K562 (cell line): ENCODE data around the gene PAPSS2. TPM values are rescaled to one million over a fixed set of nuclear protein-coding genes. Genes with fewer than 3 reads are reported as not detected.

Experiments
- ARID1B ChIP-seq: fragments of 450-650 bp; IDR thresholded peaks from 2 replicates; pipeline ENCODE4 v1.6.1; 2016; ENCODE audit warnings: antibody characterized with exemption, mild to moderate bottlenecking, inconsistent platforms
- C11orf30 ChIP-seq: fragments of 450-650 bp; IDR thresholded peaks from 2 replicates; pipeline ENCODE4 v1.6.1; 2016; ENCODE audit warnings: low read depth, mild to moderate bottlenecking
- DMBX1 ChIP-seq: fragments of 250-450 bp; sonication (Bioruptor Pico); IDR thresholded peaks from 2 replicates; pipeline ENCODE4 v1.8.0; 2022; ENCODE audit warnings: inconsistent platforms, mild to moderate bottlenecking, moderate library complexity, borderline replicate concordance
- FOS ChIP-seq: IDR thresholded peaks from 3 replicates; pipeline ENCODE4 v1.6.1; 2011; ENCODE audit not compliant: insufficient read length; ENCODE audit errors: extremely low read depth
- FOXJ3 ChIP-seq: sonication (generic); formaldehyde crosslinking; IDR thresholded peaks from 2 replicates; pipeline ENCODE4 v1.4.0; 2020; ENCODE audit warnings: mild to moderate bottlenecking, missing genetic modification reagents
- HNRNPLL ChIP-seq: fragments of 200-400 bp; formaldehyde crosslinking; IDR thresholded peaks from 2 replicates; pipeline ENCODE4 v1.6.1; 2017; ENCODE audit warnings: low read length, low read depth, mild to moderate bottlenecking; ENCODE audit not compliant: poor library complexity, severe bottlenecking
- IFI16 ChIP-seq: fragments of 250-450 bp; sonication (Bioruptor Pico); IDR thresholded peaks from 2 replicates; pipeline ENCODE4 v2.1.2; 2022; ENCODE audit warnings: mild to moderate bottlenecking, inconsistent platforms
- KAT8 ChIP-seq: fragments of 450-650 bp; IDR thresholded peaks from 2 replicates; pipeline ENCODE4 v1.6.1; 2016; ENCODE audit warnings: low read depth, mild to moderate bottlenecking
- KLF10 ChIP-seq: fragments of 250-450 bp; sonication (Bioruptor Pico); IDR thresholded peaks from 2 replicates; pipeline ENCODE4 v1.6.1; 2021; ENCODE audit warnings: matching md5 sums
- MAFG ChIP-seq: fragments of 450-650 bp; conservative IDR thresholded peaks from 2 replicates; pipeline ENCODE4 v1.6.1; 2016; ENCODE audit warnings: missing genetic modification characterization, missing compliant biosample characterization
- MCM2 ChIP-seq: fragments of 450-650 bp; IDR thresholded peaks from 2 replicates; pipeline ENCODE4 v1.6.1; 2017; ENCODE audit warnings: low read depth, mild to moderate bottlenecking
- NCOA4 ChIP-seq: fragments of 450-650 bp; IDR thresholded peaks from 2 replicates; pipeline ENCODE4 v1.6.1; 2018; ENCODE audit warnings: mild to moderate bottlenecking; ENCODE audit not compliant: partially characterized antibody
- PHB2 ChIP-seq: fragments of 450-650 bp; IDR thresholded peaks from 2 replicates; pipeline ENCODE4 v1.6.1; 2017; ENCODE audit warnings: low read depth
- PRPF4 ChIP-seq: fragments of 200-400 bp; formaldehyde crosslinking; IDR thresholded peaks from one replicate; pipeline ENCODE4 v1.6.1; 2017; ENCODE audit warnings: low read length, low read depth, mild to moderate bottlenecking; ENCODE audit not compliant: insufficient read depth, poor library complexity, severe bottlenecking
- SREBF1 ChIP-seq: fragments of 150-350 bp; IDR thresholded peaks from 2 replicates; pipeline ENCODE4 v1.6.1; 2014; ENCODE audit warnings: antibody characterized with exemption, low read depth, low read length, borderline replicate concordance
- SRF ChIP-seq, 2 experiments: fragments of 250-450, 450-650 bp in 1 of 2; sonication (Bioruptor Pico) in 1 of 2; sonication (generic) in 1 of 2; formaldehyde crosslinking; IDR thresholded peaks; 2 replicates each; pipeline versions ENCODE4 v1.5.0 to v1.5.1; 2020 to 2022; ENCODE audit warnings: mild to moderate bottlenecking in 1 of 2, missing genetic modification reagents in 1 of 2
- TCF3 ChIP-seq: sonication (generic); formaldehyde crosslinking; IDR thresholded peaks from 2 replicates; pipeline ENCODE4 v1.4.0; 2020; ENCODE audit warnings: mild to moderate bottlenecking, missing genetic modification reagents
- WHSC1 ChIP-seq: IDR thresholded peaks from one replicate; pipeline ENCODE4 v1.6.1; 2012; ENCODE audit warnings: low read length, control low read depth, inconsistent platforms
- ZC3H8 ChIP-seq: fragments of 450-650 bp; IDR thresholded peaks from 2 replicates; pipeline ENCODE4 v1.6.1; 2017
- ZKSCAN3 ChIP-seq: fragments of 250-450 bp; sonication (Bioruptor Pico); IDR thresholded peaks from 2 replicates; pipeline ENCODE4 v1.4.0; 2020
- ZNF124 ChIP-seq: sonication (generic); formaldehyde crosslinking; IDR thresholded peaks from 2 replicates; pipeline ENCODE4 v1.8.1; 2022; ENCODE audit warnings: missing genetic modification reagents
- ZNF655 ChIP-seq: fragments of 250-450 bp; sonication (Bioruptor Pico); IDR thresholded peaks from 2 replicates; pipeline ENCODE4 v1.5.0; 2021
- polyA plus RNA-seq, 8 experiments: library from polyadenylated mRNA; depleted of rRNA in 4 of 8; stranded (reverse) in 5 of 8; unstranded in 3 of 8; fragments of >200 nt; fragmentation: Nextera tagmentation in 2 of 8; fragmentation: Illumina TruSeq in 1 of 8; extraction: Ambion mirVana in 2 of 8; extraction: Trizol in 1 of 8; gene quantifications; 2 replicates each; pipeline versions ENCODE4 v1.2.1 to v1.2.3, GENCODE V29; 2011 to 2014; ENCODE audit warnings: inconsistent platforms in 1 of 8, missing spikeins in 1 of 8
- total RNA-seq, 7 experiments: library from RNA; depleted of rRNA in 6 of 7; stranded (reverse); fragments of >200 nt in 6 of 7; fragmentation: Illumina TruSeq in 2 of 7; extraction: Trizol in 2 of 7; gene quantifications; 2 replicates each; pipeline versions ENCODE4 v1.2.1 to v1.2.3, GENCODE V29; 2011 to 2021; ENCODE audit warnings: low replicate concordance in 1 of 7
- TF ChIP-seq, protein P1 (sequence below): fragments of 450-650 bp; IDR thresholded peaks from 2 replicates; pipeline ENCODE4 v1.6.1; 2016

Gene PAPSS2
- total and polyA plus RNA-seq, 9 of the 15 experiments (the other 6 are each of a cell fraction or from before 2014, with no cell fraction given), result 0.01 to 0.29 TPM; not detected in 7

GRCh38 chr10:87660484-87661133 is 931 bp downstream of the PAPSS2 start (continued):
- TF ChIP-seq ARID1B, result peak; percentile 43
- TF ChIP-seq PHB2, result no peak
- no peak for TF ChIP-seq KAT8
- TF ChIP-seq IFI16 (CRISPR knock-in tag), result no peak
- TF ChIP-seq SREBF1, result no peak
- TF ChIP-seq, protein P1, sequence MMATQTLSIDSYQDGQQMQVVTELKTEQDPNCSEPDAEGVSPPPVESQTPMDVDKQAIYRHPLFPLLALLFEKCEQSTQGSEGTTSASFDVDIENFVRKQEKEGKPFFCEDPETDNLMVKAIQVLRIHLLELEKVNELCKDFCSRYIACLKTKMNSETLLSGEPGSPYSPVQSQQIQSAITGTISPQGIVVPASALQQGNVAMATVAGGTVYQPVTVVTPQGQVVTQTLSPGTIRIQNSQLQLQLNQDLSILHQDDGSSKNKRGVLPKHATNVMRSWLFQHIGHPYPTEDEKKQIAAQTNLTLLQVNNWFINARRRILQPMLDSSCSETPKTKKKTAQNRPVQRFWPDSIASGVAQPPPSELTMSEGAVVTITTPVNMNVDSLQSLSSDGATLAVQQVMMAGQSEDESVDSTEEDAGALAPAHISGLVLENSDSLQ, result no peak
- no peak for TF ChIP-seq ZNF124 (CRISPR knock-in tag)
- no peak for TF ChIP-seq HNRNPLL
- peak; percentile 90 for TF ChIP-seq C11orf30
- no peak for TF ChIP-seq KLF10
- no peak for TF ChIP-seq SRF (CRISPR knock-in tag; IDR thresholded peaks at IDR 0.05)
- no peak for TF ChIP-seq WHSC1
- no peak for TF ChIP-seq ZC3H8
- no peak for TF ChIP-seq MCM2
- peak; percentile 41; the same call in 1 of the 2 replicates for TF ChIP-seq TCF3 (CRISPR knock-in tag)
- TF ChIP-seq PRPF4, result no peak
- TF ChIP-seq MAFG, result peak; percentile 79
- TF ChIP-seq DMBX1 (CRISPR knock-in tag), result no peak
- no peak for TF ChIP-seq FOS
- no peak for TF ChIP-seq ZKSCAN3 (CRISPR knock-in tag)
- TF ChIP-seq NCOA4, result no peak
- TF ChIP-seq ZNF655 (CRISPR knock-in tag), result no peak
- no peak for TF ChIP-seq FOXJ3
